Heart right ventricle (tissue), 16 donors: ENCODE measurements around the gene COLGALT1. TPM values are rescaled to one million over a fixed set of nuclear protein-coding genes. Genes with fewer than 3 reads are reported as not detected.

ENCODE experiments used
- ATAC-seq, 8 donors: fragments of 200-7000 bp; cut with Tn5 transposase; one replicate each; pipeline ENCODE4 v1.9.1; 2020; ENCODE audit warnings: mild to moderate bottlenecking in 8 of 8, moderate library complexity in 8 of 8, moderate number of reproducible peaks in 1 of 8
- DNase-seq, 2 donors: peaks; one replicate each; pipeline ENCODE4 v3.0.0-alpha.2; 2020
- H3K27ac ChIP-seq, 10 donors: fragments of 200-600 bp; sonication (generic) in 2 of 10; one replicate each; pipeline versions ENCODE4 v1.5.0 to v1.8.0; 2020 to 2022; ENCODE audit warnings: mild to moderate bottlenecking in 3 of 10
- H3K27me3 ChIP-seq, 7 donors: fragments of 200-600 bp; one replicate each; pipeline ENCODE4 v1.8.0; 2021 to 2022; ENCODE audit warnings: mild to moderate bottlenecking in 2 of 7
- H3K36me3 ChIP-seq, 9 donors: fragments of 200-600 bp; sonication (generic) in 1 of 9; one replicate each; pipeline versions ENCODE4 v1.5.0 to v1.8.0; 2020 to 2022; ENCODE audit warnings: mild to moderate bottlenecking in 2 of 9
- H3K4me1 ChIP-seq, 9 donors: fragments of 200-600 bp; sonication (generic) in 1 of 9; one replicate each; pipeline versions ENCODE4 v1.5.0 to v1.8.0; 2020 to 2022; ENCODE audit warnings: mild to moderate bottlenecking in 4 of 9
- H3K4me3 ChIP-seq, 10 donors: fragments of 200-600 bp; sonication (generic) in 2 of 10; one replicate each; pipeline versions ENCODE4 v1.5.0 to v1.8.0; 2020 to 2022; ENCODE audit warnings: mild to moderate bottlenecking in 7 of 10, moderate library complexity in 2 of 10
- H3K9me3 ChIP-seq, 11 donors: fragments of 200-600 bp in 10 of 11; sonication (generic) in 2 of 11; one replicate each; pipeline versions ENCODE4 v1.5.0 to v1.8.0; 2013 to 2022; ENCODE audit warnings: mild to moderate bottlenecking in 2 of 11, control low read depth in 1 of 11, moderate library complexity in 1 of 11
- WGBS, 2 donors: extraction: QIAGEN DNeasy Blood & Tissue Kit; methylation state at CpG; one replicate each; pipeline ENCODE4 v1.1.7; 2013; ENCODE audit warnings: inconsistent platforms in 1 of 2; 5-methylcytosine and 5-hydroxymethylcytosine counted together
- intact Hi-C, 10 donors: fragments of 100-400 bp; cut with DNase I; formaldehyde crosslinking; loops; one replicate each; pipeline versions ENCODE4 v1.11.1 to v1.14.2; 2022
- polyA plus RNA-seq, 2 donors: library from polyadenylated mRNA; stranded (reverse); fragments of 200-250 nt; gene quantifications; one replicate each; pipeline ENCODE4 v1.2.3, GENCODE V29; 2013
- total RNA-seq, 10 donors: library from RNA; stranded (reverse); fragmentation: NEBNext Ultra II Directional in 3 of 10; extraction: Animal tissue kit (Norgen Biotek cat#: 25700) in 3 of 10; gene quantifications; one replicate each; pipeline versions ENCODE4 v1.2.1 to v1.2.4, GENCODE V29; 2021 to 2023
- TF ChIP-seq, protein P1 (sequence below), 9 donors: fragments of 200-600 bp; sonication (generic) in 2 of 9; IDR thresholded peaks; one replicate each; pipeline versions ENCODE4 v1.5.0 to v1.8.0; 2021 to 2022; ENCODE audit warnings: antibody characterized with exemption in 9 of 9, mild to moderate bottlenecking in 5 of 9, moderate library complexity in 1 of 9
- donor health status: Arrhythmogenic right ventricular cardiomyopathy.
- donor health status: ischemic (EF 13 %, LVEDD 7.1; RV severe dilation, severe dysfunction).
- donor health status: healthy with polysubstance abuse.
- donor health status: DM: no; HTN: yes; CAD: no.
- donor health status: DM: no; HTN: no; CAD: no.
- donor health status: ischemic (EF 25% LVEDD 6.9; RV normal size, moderate dysfunction).
- donor health status: ischemic (EF 25% LVEDD 5.7; RV mildly dilated, moderate dysfunction).
- donor health status: healthy.
- donor health status: DM: yes; HTN: yes; CAD: no.
- donor health status: Ischemic cardiomyopathy.
- donor health status: ischemic (EF 35%, LVEDD 5.7; RV mildly dilated, moderate dysfunction).
- donor health status: nonischemic (EF 11% LVEDD 7.7; RV severe dilation, severe dysfunction).
- donor health status: DM: yes; HTN: yes; CAD: no.
- donor health status: PGD.
- donor health status: ischemic (EF 29% LVEDD 5.4; RV normal size, mild dysfunction).
- donor health status: nonischemic (EF 23%, LVEDD 6.1; RV moderate dilation, normal function).

COLGALT1 gene
- total and polyA plus RNA-seq, 12 donors = 19.7 to 73.8 (median 29.3) TPM

DNA sequence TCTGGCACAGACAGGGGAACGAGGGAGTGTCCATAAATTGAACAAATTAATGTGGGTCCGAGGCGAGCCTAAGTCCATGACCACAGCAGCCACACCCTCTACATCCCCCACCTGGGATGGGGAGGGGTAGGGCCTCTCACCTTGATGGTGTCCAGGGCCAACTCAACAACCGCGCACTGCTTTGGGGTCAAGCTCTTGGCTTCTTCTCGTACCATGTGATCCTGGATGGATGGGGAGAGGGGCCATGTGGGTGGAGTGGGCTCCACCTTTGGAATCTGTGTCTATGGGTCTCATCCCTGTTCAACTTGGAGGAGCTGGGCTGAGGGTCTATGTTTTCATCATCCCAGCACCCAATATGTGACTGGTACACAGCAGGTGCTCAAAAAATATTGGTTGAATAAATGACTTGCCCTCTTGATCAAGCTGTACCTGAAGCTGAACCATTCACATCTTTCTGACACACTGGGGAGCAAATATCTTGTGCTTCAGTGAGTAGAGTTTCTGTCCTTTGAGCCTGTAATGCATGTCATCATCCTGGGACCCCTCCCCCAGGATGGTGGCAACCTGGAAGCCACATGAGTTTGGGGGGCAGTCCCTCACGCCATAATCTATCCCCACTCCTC, 62.9 kb downstream of the COLGALT1 start:
- TF ChIP-seq, protein P1, sequence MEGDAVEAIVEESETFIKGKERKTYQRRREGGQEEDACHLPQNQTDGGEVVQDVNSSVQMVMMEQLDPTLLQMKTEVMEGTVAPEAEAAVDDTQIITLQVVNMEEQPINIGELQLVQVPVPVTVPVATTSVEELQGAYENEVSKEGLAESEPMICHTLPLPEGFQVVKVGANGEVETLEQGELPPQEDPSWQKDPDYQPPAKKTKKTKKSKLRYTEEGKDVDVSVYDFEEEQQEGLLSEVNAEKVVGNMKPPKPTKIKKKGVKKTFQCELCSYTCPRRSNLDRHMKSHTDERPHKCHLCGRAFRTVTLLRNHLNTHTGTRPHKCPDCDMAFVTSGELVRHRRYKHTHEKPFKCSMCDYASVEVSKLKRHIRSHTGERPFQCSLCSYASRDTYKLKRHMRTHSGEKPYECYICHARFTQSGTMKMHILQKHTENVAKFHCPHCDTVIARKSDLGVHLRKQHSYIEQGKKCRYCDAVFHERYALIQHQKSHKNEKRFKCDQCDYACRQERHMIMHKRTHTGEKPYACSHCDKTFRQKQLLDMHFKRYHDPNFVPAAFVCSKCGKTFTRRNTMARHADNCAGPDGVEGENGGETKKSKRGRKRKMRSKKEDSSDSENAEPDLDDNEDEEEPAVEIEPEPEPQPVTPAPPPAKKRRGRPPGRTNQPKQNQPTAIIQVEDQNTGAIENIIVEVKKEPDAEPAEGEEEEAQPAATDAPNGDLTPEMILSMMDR (IDR thresholded peaks at IDR 0.05) = no peak
- no peak overlapping the region for H3K27ac ChIP-seq
- intact Hi-C loops = no loop called here
- H3K9me3 ChIP-seq = peaks cover 0 to 17% (median 9%) of the 10 kb centered on the region in 11 donors
- no peak overlapping the region for H3K4me3 ChIP-seq
- WGBS, 2 donors = 80 to 95% methylated on average over 7 of the region's 7 CpGs
- DNase-seq (no peak), ATAC-seq (no peak)
- no peaks in the 10 kb centered on the region for H3K36me3 ChIP-seq
- peaks cover 0 to 7% (median 0%) of the 10 kb centered on the region in 9 donors for H3K4me1 ChIP-seq
- H3K27me3 ChIP-seq = peaks cover 0 to 44% (median 31%) of the 10 kb centered on the region in 7 donors

DNA sequence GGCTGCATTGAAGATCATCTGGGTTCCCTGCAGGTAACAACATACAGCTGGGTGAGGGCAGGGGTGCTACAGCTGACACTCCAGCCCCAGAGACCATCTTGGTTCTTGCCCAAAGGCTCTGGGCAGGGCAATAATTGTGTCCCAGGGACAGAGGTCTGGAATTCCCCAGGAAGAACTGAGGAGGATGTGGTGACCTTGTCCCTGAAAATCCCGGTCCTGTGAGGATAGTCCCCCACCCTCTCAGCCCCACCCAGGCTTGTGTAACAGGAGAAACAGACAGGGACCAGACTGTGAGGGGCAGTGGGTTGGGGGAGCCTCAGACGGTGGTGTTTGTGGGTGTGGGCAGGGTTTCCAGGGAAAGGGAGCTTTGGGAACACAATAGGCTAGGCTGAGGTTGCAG, 63.5 kb downstream of the COLGALT1 start:
- peak in 4 of 8 donors; percentile 13 to 78 (median 30) for ATAC-seq
- TF ChIP-seq, protein P1 (IDR thresholded peaks at IDR 0.05) = no peak
- WGBS, 2 donors = 12 to 18% methylated on average over 2 of the region's 2 CpGs
- intact Hi-C loops = no loop called here
- Histone ChIP-seq H3K9me3 (peaks cover 0 to 17% (median 9%) of the 10 kb centered on the region in 11 donors), H3K4me3 (no peak overlapping the region), H3K27ac (no peak overlapping the region), H3K36me3 (no peaks in the 10 kb centered on the region), H3K4me1 (peaks cover 0 to 7% (median 0%) of the 10 kb centered on the region in 9 donors), H3K27me3 (peaks cover 0 to 40% (median 31%) of the 10 kb centered on the region in 7 donors)
- DNase-seq = no peak

DNA sequence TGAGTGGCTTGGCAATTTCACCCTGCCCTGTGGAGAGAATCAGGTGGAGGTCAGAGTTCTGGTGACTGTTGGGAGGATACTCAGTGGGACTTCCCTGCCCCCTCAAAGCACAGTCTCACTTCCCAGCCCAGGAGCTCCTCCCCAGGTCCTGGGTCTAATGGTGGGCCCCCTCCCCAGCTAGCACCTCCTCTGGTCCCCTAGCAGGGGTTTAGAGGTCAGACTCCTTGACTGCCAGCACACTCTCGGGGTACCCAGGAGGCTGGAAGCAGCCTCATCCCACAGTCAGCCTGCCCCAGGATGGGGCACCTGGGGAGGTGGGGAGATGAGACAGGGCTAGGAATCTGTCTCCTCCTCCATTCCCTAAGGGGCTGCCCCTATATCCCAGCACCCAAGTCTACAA, 65.2 kb downstream of the COLGALT1 start:
- intact Hi-C loops = no loop called here
- ATAC-seq (no peak), DNase-seq (no peak)
- peaks cover 0 to 17% (median 9%) of the 10 kb centered on the region in 11 donors for H3K9me3 ChIP-seq
- no peak overlapping the region for H3K4me3 ChIP-seq
- TF ChIP-seq, protein P1 (IDR thresholded peaks at IDR 0.05) = no peak
- H3K27ac ChIP-seq = no peak overlapping the region
- H3K36me3 ChIP-seq = no peaks in the 10 kb centered on the region
- H3K4me1 ChIP-seq = peaks cover 0 to 7% (median 0%) of the 10 kb centered on the region in 9 donors
- peaks cover 0 to 23% (median 19%) of the 10 kb centered on the region in 7 donors for H3K27me3 ChIP-seq
- WGBS, 2 donors = 90 to 96% methylated on average over 1 of the region's 1 CpG

DNA sequence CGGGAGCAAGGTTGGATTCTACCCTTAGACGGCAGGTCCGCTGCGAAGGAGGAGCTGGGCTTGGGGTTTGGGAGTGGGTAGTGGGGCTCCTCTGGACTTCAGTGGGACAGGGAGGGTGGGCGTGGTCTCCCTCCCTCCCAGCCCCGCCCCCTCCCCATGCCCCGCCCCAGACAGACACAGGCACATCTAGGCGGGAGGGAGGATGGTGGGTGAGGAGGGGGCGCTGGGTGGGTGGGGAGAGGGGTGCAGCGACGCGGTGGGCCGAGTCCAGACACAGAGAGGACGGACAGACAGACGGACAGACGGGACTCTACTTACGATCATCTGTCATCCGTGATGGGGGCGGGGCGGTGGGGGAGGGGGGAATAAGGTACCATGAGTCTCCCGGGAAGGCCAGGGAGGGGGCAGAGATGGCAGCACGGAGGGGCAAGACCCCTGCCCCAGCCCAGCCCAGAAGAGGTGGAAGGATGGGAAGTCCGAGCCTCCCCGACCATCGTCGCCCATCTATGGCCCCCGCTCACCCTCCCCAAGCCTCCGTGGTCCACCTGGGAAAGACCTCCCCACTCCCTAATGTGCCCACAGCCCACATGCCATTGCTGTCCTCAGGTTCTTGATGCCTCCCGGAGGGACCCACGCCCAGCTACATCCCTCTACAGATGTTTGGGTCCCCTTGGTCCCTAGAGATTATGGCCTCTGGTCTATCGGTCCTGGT, 67.9 kb downstream of the COLGALT1 start:
- TF ChIP-seq, protein P1 (IDR thresholded peaks at IDR 0.05) = no peak
- intact Hi-C loops = no loop called here
- ATAC-seq = no peak
- Histone ChIP-seq H3K27me3 (peaks cover 0 to under 1% (median 0%) of the 10 kb centered on the region in 7 donors), H3K4me3 (no peak overlapping the region), H3K36me3 (no peaks in the 10 kb centered on the region), H3K27ac (no peak overlapping the region), H3K9me3 (peaks cover 0 to 17% (median 9%) of the 10 kb centered on the region in 11 donors), H3K4me1 (no peaks in the 10 kb centered on the region)
- 84 to 87% methylated on average over 29 to 31 of the region's 31 CpGs for WGBS, 2 donors
- no peak for DNase-seq
